Suppressor macrophage treated with lipopolysaccharide for 1 hour (primary cell): ENCODE results near the gene SPOCD1.
A peak's percentile ranks its signal among the peaks of the same experiment; 100 is the strongest.

Experiments
- DNase-seq, 3 donors: peaks; one replicate each; pipeline ENCODE4 v3.0.0-alpha.2; 2020 to 2022

SPOCD1 gene

DNA sequence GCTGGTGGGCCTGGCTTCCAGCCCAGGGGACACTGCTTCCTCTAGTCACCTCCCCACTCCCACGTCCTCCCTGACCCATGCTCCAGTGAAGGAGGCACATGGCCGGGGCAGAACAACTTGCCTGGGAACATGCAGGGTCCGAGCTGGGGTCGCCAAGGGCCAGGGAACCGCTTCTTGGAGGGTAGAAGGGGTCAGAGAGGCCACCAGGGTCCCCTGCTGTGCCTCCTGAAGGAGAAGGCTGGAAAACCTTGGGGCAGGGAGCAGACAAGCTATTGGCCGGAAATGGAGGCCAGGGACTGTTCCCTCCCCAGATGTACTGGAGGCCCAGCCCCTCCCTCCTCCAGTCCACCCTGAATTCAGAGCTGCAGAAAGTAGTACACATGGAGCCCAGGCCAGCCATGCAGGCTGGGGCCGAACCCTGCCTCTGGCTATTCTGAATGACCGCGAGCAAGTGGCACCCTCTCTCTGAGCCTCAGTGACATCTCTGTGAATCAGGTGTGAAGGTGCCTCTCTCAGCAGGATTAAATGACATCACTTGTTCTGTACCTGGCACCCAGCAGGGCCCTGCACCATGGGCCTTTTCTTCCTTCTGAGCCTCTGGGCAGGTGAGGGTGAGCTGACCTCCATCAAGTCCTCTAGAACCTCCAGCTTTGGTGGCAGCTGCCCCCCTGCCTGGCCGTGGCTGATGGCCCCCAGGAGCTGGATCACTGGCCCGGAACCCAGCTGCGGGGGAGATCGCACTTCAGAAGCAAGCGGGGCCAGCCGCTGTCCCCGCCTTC, 15.7 kb downstream of the SPOCD1 start:
- peak in 1 of 3 donors; percentile 32 for DNase-seq

DNA sequence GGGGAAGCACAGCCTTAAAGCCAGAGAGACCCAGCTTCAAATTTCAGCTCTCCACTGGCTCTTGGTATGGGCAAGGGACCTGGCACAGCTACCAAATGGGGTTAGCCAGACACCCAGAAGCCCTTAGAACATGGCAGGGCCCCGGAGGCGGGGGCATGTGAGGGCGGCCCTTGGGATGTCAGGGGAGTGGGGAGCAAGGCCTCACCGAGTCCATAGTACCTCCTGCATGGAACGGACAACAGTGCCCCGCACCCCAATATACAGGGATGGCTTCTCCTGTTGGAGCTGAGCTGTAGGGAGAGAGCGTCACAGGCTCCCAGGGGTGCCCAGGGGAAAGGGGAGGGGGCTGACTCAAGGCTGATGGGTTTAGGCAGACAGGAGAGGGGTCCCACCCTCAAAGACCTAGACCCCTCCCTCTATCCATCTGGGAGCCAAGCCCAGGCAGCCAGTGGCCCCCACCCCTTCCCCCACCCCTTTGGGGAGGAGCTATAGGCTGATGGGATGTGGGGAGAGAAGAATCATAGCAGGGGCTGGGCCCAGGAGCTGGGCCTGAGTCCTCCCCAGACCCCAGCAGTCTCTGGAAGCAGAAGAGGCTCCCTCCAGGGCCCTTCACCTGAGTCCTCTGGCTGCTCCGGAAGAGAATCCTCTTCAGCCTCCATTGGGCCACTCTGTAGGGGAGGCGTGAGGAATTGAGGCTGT, 16.5 kb downstream of the SPOCD1 start:
- no peak for DNase-seq

DNA sequence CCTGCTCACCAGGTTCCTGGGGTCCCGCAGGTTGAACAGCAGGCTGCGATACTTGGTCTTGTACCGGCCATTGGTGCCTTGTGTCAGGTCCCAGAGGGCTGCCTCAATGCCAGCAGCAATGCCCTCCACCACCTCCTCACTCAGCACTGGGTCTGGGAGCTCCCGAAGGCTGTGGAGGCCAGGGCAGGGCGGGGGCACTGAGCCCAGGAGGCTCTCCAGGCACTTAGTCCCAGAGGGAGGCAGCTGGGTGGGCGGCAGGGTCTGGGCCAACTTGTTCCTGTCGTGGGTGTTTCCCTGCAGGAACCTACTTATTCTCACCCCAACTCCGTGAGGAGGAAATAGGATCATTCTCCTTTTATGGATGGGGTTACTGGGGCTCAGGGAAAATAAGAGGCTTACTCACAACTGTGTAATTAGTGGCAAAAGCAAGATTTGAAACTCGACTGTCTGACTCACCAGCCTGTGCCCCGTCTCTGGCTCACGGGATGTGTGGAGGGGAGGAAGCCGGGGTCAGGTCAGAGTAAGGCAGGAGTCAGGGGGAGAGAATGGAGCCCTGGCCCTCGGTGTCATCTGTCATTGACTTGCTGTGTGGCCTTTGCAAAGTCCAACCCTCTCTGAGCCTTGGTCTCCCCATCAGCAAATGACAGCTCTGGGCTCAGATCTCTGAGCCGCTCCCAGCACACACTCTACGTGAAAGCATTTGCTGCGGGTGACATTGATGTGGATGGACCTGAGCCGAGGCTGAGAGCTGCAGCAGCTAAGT, 17.2 kb downstream of the SPOCD1 start:
- DNase-seq = peak; percentile 89 to 94 (median 92)

DNA sequence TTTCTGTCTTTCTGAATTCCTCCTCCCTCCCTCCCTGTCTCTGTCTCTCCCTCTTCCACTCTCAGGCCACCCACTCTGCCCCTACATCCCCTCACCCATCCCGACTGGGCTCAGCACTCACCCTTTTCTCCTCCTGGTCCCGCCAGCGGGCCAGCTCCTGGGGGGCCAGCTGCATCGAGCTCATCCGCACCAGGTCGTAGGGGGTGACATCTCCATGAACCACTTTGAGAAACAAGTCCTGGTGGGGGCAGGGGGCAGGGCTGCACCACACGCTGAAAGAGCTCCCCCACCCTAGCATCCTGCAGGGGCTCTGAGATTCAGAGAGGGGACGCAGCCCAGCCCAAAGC, 17.8 kb downstream of the SPOCD1 start:
- no peak for DNase-seq

DNA sequence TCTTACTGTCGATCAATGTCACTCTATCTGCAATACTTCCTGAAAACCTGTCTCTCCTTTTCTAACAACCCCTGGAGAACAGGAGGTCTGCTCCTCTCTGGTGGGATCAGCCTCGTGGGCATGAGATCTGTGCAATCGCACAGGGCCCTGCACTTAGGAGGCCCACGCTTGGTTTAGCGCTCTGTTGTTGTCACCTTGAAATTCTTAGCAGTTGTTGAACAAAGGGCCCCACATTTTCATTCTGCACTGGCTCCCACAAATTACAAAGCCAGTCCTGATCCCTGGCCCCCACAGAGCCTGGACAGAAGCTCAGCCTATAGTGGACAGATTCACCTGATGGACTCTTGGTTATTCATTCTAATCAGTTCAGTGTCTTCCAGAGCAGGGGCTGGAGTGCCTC, 18.6 kb downstream of the SPOCD1 start:
- no peak for DNase-seq

DNA sequence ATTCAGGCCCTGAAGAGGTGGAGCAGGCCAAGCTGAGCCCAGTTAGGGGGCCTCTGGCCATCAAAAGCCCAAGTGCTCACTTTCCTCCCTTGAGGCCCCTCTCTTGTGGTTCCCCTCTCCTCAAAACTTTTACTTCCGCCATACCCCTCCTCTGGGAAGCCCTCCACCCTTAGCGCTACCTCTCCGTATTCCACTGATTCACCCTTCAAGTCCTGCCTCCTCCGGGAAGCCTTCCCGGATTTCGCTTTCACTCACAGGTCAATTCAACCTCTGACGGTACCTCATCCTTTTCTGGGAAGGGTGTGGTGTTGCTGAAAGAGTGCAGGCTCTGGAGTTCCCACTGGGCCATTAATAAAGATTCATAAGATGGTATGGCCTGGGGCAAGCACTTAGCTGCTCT, 19.1 kb downstream of the SPOCD1 start:
- DNase-seq = no peak

DNA sequence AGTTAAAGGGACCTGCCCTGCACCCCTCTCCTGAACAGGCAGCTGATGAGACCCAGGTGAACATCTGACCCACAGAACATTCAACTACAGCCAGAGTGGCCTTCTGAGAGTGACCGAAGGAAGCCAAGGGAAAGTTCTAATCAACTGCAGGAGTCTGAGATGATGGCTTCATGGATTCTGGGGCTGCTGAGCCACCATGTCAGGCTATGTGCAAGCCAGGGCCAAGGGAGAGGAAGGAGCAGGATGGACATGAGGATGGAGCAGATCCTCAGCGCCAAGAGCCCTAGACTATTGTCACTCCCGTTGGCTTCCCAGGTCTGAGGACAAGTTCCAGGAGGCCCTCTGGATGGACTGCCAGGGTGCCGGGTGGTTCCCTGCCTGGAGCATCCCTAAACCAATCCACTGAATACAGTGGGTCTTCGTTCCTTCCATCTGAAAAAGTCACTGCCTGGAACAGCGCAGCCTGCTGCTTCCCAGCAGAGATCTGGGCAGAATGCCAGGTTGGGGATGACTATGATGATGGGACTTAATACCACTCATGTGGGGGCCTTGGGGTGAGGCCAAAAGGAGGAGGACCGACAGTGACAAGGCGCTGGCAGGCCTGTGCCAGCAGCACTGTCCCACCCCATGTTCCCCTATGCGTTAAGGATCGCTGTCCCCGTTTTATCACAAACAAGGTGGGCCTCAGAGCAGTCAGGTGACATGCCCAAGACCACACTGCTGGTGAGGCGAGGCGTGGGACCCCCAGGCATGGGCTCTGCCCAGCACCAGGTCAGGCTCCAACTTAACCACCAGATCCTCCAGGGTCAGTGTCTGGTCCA, 19.8 kb downstream of the SPOCD1 start:
- peak; percentile 40 to 64 (median 50) for DNase-seq

DNA sequence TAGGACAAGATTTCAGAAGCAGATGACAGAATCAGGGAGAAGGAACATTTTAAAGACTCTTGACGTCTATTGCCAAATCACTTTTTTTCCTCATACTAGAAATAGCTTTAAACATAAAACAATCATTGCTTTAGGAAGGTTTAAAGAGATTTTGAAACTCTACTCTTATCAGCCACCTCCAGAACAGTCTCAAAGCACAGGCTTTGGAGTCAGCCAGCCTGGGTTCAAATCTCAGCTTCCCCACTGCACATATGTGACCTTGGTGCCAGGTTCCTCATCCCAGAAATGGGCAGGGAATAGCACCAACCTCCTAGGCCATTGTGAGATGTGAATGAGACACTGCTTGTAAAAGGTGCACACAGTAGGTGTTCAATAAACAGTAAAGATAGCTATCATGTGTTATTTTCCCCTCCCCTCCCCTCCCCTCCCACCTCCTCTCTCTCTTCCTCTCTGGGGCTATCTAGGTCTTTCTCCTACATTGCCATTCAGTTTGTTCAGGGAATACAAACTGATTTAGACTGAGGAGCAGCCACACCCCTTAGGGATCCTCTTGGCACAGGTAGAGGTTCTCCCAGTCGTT, 20.6 kb downstream of the SPOCD1 start:
- no peak for DNase-seq

DNA sequence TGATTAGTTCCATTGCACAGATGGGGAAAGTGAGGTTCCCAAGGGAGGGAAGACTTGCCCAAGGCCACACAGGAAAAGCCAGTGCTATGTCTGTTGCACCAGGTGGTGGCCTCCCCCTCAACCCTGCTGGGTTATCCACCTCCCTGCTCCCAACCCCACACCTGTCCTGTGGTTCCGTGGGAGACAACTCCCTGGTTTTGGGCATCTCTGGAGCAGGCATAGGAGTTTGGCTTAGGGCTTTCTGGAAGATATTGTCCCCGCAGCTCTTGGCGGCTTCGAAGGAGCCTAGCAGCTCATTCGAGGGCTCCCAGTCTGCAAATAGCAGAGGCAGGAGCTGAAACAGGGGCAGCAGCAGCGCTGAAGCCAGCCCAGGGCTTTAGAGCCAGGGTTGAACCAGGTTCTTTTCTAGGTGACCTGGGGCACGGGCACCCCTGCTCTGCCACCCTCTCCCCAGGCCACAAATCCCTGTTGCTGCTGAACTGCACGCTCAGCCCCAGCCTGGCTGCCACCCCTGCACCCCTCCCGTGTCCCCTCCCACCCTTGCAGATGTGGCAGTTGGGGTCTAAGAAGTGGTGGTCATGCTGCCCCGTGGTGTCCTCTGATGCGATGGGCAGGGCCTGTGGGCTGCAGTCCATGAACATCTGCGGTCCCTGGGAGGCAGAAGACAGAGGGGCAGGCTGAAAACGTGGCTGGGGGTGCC, 22.1 kb downstream of the SPOCD1 start:
- DNase-seq = no peak

DNA sequence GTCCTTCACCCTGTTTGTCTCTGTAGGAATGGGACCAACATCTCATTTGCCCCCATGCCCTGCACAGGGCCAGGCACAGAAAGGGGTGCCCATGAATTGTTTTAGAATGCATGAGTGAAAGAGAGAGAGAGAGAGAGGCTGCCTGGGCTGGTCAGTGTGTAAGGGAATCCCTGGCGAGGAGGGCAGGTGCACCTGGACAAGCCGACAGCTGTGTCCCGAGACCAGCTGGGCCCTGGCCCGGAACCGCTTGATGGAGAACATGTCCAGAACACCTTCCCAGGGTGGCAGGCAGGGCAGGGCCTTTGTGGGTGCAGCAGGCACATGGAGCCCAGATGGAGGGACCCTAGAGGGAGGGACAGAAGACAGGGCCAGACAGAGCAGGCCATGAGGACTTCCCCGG, 22.7 kb downstream of the SPOCD1 start:
- no peak for DNase-seq

DNA sequence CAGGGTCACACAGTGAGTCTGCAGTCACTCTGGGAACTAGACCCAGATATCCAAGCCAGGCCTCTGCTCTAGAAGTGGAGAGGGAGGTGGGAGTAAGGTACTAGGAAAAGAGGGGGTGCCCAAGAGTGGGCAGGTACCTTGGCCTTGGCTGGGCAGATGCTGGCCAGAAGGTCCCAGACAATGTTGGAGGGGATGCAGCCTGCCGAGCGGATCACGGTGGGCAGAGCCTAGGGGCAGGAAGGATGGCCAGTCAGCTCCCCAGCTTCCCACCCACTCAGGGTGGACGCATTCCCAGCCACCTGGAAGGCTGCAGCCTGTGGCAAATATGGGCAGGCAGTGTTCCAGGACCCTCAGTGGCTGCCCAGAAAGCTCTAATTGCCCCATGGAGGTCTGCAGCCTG, 23.3 kb downstream of the SPOCD1 start:
- DNase-seq = no peak

DNA sequence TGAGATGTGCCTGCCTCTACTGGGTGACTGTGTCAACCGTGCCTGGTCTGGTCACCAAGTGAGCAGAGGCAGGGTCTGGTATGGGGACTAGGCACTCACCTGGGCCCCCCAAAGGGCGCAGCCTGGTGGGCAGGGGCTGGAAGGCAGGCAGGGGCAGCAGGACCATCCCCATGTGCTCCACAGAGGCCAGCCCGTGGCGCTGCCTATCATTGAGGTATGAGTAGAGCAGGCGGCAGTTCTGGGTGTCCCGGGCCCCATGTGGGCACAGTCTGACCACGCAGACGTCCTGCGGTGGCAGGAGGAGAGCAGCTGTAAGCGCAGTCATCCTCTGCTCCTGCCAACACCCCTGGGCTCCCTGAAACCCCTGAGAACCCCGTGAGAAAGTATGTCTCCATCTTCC, 23.7 kb downstream of the SPOCD1 start:
- no peak for DNase-seq

DNA sequence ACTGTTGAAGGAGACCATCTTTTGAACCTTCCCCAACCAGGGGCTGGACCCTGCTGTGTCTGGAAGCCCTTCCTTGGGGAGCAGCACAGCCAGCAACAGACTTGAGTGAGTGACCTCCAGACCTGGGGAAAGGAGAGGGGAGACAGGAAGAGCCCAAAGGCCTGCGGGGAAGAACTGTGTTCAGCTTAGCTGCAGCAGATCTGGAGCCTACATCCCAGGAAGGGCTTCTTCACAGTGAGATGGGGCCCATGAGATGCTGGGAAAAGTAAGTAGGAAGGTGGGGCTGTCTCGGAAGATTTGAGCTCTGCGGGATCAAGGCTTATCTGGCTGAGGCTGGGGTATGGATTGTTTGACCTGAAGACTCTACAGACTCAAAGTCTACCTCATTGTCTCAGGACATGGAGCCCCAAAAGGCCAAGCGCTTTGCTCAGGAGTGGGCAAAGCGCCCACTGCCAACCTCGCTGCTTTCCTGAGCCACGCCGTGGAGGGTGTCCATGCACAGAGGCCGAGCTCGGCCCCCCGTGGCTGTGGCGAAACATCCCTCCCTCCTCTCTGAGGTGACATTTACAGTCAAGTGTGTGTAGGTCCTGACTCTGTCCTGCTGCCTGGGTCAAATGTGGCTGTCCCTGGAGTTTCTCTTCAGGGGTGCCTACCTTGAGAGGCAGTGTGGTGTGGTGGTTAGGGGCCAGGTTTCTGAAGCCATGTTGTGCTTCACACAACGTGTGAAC, 24.5 kb downstream of the SPOCD1 start:
- DNase-seq = no peak

DNA sequence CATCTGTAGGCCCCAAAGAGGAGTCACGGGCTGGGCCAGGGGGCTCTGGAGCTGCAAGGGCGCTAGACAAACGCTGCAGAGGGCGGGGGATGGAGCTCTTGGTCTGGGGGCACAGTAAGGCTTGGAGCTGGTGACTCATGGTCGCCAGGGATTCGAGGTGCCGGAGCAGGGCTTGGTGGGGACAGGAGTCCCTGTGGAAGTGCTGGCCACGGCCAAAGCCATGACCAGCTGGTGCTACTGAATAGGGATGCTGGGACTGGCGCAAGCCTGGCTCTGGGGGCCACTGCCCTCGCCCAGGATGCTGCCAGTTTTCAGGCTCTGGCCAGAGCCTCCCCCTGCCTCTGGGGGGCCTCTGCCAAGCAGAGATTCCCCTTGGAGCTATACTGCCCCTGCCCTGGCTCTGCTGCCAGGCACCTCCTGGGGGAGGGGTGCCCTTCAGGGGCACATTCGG, 25.2 kb downstream of the SPOCD1 start:
- DNase-seq = no peak

DNA sequence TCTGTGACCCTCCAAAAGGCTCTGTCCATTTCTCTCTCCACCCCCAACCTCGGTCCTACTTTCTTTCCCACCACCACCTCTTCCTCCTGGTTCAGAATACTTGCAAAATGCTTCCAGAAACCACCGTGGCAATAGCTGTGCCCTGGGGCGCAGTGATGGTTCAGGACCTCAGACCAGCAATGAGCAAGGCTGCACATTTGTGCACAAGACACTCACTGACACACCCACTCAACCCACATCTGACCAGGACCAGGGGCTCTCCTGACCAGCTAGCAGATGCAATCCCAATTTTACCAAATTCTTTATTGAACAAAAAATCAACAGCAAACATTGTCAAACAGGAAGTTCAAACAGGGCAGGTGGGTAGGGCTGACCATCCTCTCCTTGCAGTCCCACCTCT, 25.7 kb downstream of the SPOCD1 start:
- DNase-seq = no peak

DNA sequence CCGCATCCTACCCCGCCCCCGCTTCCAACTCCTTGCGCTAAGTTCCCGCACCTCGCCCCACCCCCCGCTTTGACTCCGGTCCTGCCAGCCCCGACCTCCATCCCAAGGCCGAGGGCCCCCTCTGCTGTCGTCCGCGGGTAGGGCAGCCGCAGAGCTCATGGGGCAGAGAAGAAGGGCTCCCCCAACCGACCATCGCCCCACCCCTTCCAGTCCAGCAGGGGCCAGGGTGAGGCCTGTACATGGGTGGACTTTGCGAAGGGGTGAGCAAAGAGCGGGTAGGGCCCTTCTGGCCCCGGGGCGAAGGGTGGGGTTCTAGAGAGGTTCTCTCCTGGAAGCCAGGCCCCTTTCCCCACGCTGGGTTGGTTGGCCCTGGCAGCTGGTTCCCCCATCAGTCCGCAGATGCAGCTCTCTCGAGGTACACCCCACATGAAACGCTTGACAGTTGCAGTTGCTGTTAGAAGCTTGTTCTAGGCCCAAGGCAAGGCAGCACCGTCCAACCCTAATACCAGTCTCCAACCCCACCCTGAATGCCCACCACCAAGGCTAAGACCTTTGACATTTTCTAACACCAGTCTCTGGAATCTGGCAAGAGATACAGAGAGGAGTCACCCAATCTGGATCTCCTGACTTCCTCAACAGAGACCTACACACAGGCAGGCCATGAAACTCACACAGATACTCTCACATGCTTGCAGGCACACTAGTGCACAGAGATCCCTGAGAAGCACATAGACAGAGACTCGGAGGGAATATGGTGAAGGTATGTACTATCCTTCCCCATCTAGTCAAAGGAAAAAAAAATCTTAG, 26.4 kb downstream of the SPOCD1 start:
- peak; percentile 89 to 95 (median 93) for DNase-seq

DNA sequence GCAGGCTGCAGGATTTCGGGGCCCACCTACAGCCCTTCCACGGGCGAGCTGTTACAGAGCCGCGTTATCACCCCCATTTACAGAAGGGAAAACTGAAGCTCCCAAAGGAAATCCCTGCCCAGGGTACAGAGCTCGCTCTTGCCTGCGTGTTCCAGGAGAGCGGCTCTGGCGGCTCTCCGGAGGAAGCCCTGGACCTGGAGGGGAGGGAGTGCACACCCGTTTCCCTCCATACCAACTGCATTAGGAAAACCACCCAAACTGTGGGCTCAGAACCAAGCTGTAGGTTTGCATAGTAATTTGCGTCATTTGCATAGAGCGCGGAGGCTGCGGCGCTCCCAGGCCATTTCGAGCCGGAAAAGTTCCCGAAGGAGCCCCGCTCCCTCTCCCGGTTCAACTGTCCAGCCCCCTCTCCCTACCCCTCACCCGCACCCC, 27.0 kb downstream of the SPOCD1 start:
- DNase-seq = peak in 1 of 3 donors; percentile 76

DNA sequence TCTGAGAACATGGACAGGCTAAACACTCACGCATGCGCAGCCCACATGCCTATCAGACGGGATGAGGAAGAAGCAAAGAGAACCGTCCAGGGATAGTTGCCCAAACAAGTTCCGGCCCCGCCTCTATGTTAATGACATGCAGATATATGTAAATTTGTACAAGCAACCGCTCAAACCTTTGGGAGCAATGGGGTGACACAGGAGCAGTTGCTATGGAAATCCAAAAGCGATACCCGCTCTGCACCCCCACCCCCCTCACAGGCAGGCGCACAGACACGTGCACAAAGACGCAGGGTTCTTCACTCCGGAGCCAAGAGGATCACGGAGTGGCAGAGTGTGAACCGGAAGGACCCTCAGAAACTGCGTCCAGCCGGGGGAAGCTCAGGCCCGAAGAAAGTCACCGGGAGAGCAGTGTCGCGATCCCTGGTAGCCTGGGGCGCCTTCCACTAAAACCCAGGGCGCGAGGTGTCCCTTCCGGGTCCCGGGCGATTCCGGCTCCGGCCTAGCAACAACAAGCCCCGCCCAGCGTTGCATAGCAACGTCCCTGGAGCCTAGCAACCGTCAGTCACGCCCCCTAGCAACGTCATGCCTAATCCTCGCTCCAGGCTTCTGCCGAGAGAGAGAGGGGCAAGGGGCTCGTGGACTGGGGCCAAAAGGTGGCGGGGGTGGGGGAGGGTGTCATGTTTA, 27.5 kb downstream of the SPOCD1 start:
- DNase-seq = peak; percentile 94 to 95 (median 94)

DNA sequence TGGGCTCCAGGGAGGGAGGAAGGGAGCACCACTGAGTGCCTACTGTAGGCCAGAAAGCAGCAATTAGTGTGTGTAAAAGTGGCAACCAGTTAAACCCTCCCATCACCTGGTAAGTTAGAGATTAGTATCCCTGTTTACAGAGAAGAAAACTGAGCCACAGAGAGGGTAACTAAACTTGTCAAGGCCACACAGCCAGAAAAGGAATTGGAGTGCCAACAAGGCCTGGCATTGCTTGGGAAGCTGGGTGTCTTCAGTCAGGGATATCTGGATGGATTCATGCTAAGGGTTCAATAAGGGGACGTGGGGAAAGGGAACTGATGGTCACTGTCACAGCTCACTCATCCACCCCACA, 28.1 kb downstream of the SPOCD1 start:
- no peak for DNase-seq

DNA sequence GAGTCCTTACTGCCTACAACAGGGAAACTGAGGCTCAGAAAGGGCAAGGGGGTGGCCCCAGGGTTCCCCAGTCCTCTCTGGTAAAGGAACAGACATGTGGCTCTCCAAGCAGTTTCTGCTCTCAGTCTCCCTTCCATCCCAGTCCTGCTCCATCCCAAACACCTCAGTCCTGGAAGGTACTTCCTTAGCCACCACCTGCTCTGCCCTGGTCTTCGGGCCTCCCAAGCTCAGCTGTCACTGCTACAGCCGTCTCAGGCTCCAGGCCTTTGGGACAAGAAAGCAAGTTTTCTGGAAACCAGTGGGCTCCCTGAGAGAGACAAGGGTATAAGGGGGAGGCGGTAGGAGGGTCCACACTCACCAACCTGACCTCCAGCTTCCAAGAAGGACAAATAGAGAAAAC, 28.6 kb downstream of the SPOCD1 start:
- no peak for DNase-seq
